ENCODE data around the gene NMNAT1. TPM values are rescaled to one million over a fixed set of nuclear protein-coding genes. Genes with fewer than 3 reads are reported as not detected.

Gene NMNAT1
- polyA plus RNA-seq (2011; rRNA removed) (9.8 and 12.4 TPM in 2 replicates), polyA minus RNA-seq (2011; rRNA and poly(A)+ RNA removed) (12.1 and 13.8 TPM in 2 replicates)

GRCh38 chr1:9942939-9943788, at the start of gene NMNAT1, which contains the start of gene LZIC:
Gene NMNAT1, plus strand, starts transcription at chr1:9943475. Its CDS starts 28,599 bp downstream, at chr1:9972074.
Gene LZIC, minus strand, starts transcription at chr1:9943391. Its CDS starts 6,772 bp downstream, at chr1:9936619.
- no peaks in the 10 kb centered on the region for H3K27me3 ChIP-seq (ENCODE audit: control insufficient read depth, insufficient read depth, low read length)
- H3K4me3 ChIP-seq (ENCODE audit: low read depth, low read length): peak within 1 kb of the TSS; percentile 91
- ChIA-PET POLR2A (no interaction called here), CTCF (interaction anchor here (0.6 to 4.5 kb wide), 18 partner anchors 21 to 442 kb away, joined by 3 to 45 read pairs (median 4); partner anchors contain the start of genes KIF1B and UBE4B)
- DNase-seq (ENCODE audit: low read depth): peak; percentile 37
- no peak for TF ChIP-seq CTCF (IDR thresholded peaks at IDR 0.05; ENCODE audit: insufficient read depth, low read depth, low read length)
- peaks cover 2% of the 10 kb centered on the region; the same call in 1 of the 2 replicates for H3K36me3 ChIP-seq (ENCODE audit: control insufficient read depth, insufficient read depth, low read length)

DNA sequence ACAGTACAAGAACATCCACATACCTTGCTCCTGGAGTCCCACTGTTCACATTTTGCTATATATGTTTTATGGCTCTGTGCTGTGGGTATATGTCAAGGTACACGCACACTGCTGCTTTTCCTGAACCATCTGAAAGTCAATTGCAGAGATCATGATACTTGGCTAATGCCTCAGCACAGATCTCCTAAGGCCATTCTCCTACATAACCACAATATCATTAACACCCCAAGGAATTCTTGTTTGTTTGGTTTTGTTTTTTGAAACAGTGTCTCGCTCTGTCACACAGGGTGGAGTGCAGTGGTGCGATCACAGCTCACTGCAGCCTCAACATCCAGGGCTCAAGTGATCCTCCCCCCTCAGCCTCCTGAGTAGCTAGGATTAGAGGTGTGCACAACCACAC, 49.2 kb upstream of the NMNAT1 start:
- CTCF ChIA-PET: interaction anchor here (0.7 to 1.3 kb wide), 2 partner anchors 20 to 451 kb away, joined by 3 to 4 read pairs; no protein-coding TSS in a partner anchor
- POLR2A ChIA-PET: interaction anchor here (0.6 kb wide), 1 partner anchor 399 kb away, joined by 6 read pairs; no protein-coding TSS in a partner anchor

GRCh38 chr1:9900142-9901043, 42.9 kb upstream of the NMNAT1 start:
- POLR2A ChIA-PET: no interaction called here

More for the DNA sequence above, 49.2 kb upstream of the NMNAT1 start:
- Histone ChIP-seq H3K4me3 (ENCODE audit: low read depth, low read length) (no peak overlapping the region), H3K36me3 (ENCODE audit: control insufficient read depth, insufficient read depth, low read length) (no peaks in the 10 kb centered on the region), H3K27me3 (ENCODE audit: control insufficient read depth, insufficient read depth, low read length) (no peaks in the 10 kb centered on the region)
- no peak for DNase-seq (ENCODE audit: low read depth)
- no peak for TF ChIP-seq CTCF (IDR thresholded peaks at IDR 0.05; ENCODE audit: insufficient read depth, low read depth, low read length)

GRCh38 chr1:9901148-9902059, 41.9 kb upstream of the NMNAT1 start:
- Histone ChIP-seq H3K36me3 (ENCODE audit: control insufficient read depth, insufficient read depth, low read length) (no peaks in the 10 kb centered on the region), H3K27me3 (ENCODE audit: control insufficient read depth, insufficient read depth, low read length) (no peaks in the 10 kb centered on the region), H3K4me3 (ENCODE audit: low read depth, low read length) (no peak overlapping the region)
- no peak for TF ChIP-seq CTCF (IDR thresholded peaks at IDR 0.05; ENCODE audit: insufficient read depth, low read depth, low read length)
- DNase-seq (ENCODE audit: low read depth): no peak
- ChIA-PET POLR2A (no interaction called here), CTCF (no interaction called here)

More at GRCh38 chr1:9900142-9901043, 42.9 kb upstream of the NMNAT1 start:
- CTCF ChIA-PET: no interaction called here
- DNase-seq (ENCODE audit: low read depth): no peak
- TF ChIP-seq CTCF (IDR thresholded peaks at IDR 0.05; ENCODE audit: insufficient read depth, low read depth, low read length): no peak
- Histone ChIP-seq H3K36me3 (ENCODE audit: control insufficient read depth, insufficient read depth, low read length) (no peaks in the 10 kb centered on the region), H3K27me3 (ENCODE audit: control insufficient read depth, insufficient read depth, low read length) (no peaks in the 10 kb centered on the region), H3K4me3 (ENCODE audit: low read depth, low read length) (no peak overlapping the region)

Measured in BJ (cell line).